Forelimb muscle (tissue), 1 donor: ENCODE measurements around the gene RHO. TPM values are rescaled to one million over a fixed set of nuclear protein-coding genes. Genes with fewer than 3 reads are reported as not detected.
"Not testable (repeated sequence)": the region's sequence is repeated elsewhere in the genome, so short reads cannot be mapped to it uniquely, and the experiment has no call there.

Experiments
- DNase-seq: peaks from one replicate; pipeline ENCODE4 v3.0.0-alpha.2; 2013; ENCODE audit warnings: low read depth
- polyA plus RNA-seq: library from polyadenylated mRNA; unstranded; fragments of 120-200 nt; gene quantifications from one replicate; pipeline ENCODE4 v1.2.1, GENCODE V29; 2013; ENCODE audit not compliant: insufficient read length

RHO gene
- polyA plus RNA-seq, 1 donor: 0.09 TPM

- DNase-seq: no peak
These were observed 14.8 kb downstream of the RHO start, which contains the start of gene H1-8 for GRCh38 chr3:129543156-129543790. Gene H1-8 (plus strand): TSS chr3:129543175. CDS start chr3:129543219, 44 bp downstream.

- DNase-seq: no peak
These were observed 15.6 kb downstream of the RHO start for GRCh38 chr3:129543999-129544398.

- DNase-seq: not testable (repeated sequence)
These were observed 17.5 kb downstream of the RHO start for GRCh38 chr3:129545951-129546350.

GRCh38 chr3:129547241-129547640 lies 18.8 kb downstream of the RHO start:
- no peak for DNase-seq

- DNase-seq: no peak
These were observed 19.9 kb downstream of the RHO start for GRCh38 chr3:129548104-129548965.

GRCh38 chr3:129549006-129549800 lies 20.8 kb downstream of the RHO start:
- no peak for DNase-seq

- DNase-seq: no peak
These were observed 21.4 kb downstream of the RHO start for GRCh38 chr3:129549805-129550204.

GRCh38 chr3:129552287-129553050 lies 24.0 kb downstream of the RHO start:
- DNase-seq: no peak

GRCh38 chr3:129553171-129553570 lies 24.7 kb downstream of the RHO start:
- no peak for DNase-seq

GRCh38 chr3:129553719-129554118 lies 25.3 kb downstream of the RHO start:
- DNase-seq: no peak

- DNase-seq: no peak
These were observed 26.1 kb downstream of the RHO start for GRCh38 chr3:129554356-129555152.

- no peak for DNase-seq
These were observed 26.7 kb downstream of the RHO start for GRCh38 chr3:129555153-129555550.

- no peak for DNase-seq
These were observed 27.3 kb downstream of the RHO start for GRCh38 chr3:129555616-129556357.

GRCh38 chr3:129556358-129556695 lies 27.9 kb downstream of the RHO start:
- no peak for DNase-seq

- no peak for DNase-seq
These were observed 28.6 kb downstream of the RHO start for GRCh38 chr3:129556890-129557547.

- DNase-seq: no peak
These were observed 29.1 kb downstream of the RHO start for GRCh38 chr3:129557548-129557894.

GRCh38 chr3:129558081-129558771 lies 29.8 kb downstream of the RHO start:
- DNase-seq: no peak

GRCh38 chr3:129558772-129559564 lies 30.5 kb downstream of the RHO start:
- DNase-seq: no peak
